Activated T-cell treated with anti-CD3 and anti-CD28 coated beads, Interleukin-2, amount 50 U/mL, for 48 hours (primary cell): Measurements from ENCODE around the gene SPOUT1.
A peak's percentile ranks its signal among the peaks of the same experiment; 100 is the strongest.
"Not testable (repeated sequence)": the region's sequence is repeated elsewhere in the genome, so short reads cannot be mapped to it uniquely, and the experiment has no call there.

Experiments
- DNase-seq, 2 experiments: peaks; one replicate each; pipeline ENCODE4 v3.0.0-alpha.2; 2020

SPOUT1 gene

GRCh38 chr9:128808543-128808942 lies 21.1 kb downstream of the SPOUT1 start:
- no peak for DNase-seq

DNA sequence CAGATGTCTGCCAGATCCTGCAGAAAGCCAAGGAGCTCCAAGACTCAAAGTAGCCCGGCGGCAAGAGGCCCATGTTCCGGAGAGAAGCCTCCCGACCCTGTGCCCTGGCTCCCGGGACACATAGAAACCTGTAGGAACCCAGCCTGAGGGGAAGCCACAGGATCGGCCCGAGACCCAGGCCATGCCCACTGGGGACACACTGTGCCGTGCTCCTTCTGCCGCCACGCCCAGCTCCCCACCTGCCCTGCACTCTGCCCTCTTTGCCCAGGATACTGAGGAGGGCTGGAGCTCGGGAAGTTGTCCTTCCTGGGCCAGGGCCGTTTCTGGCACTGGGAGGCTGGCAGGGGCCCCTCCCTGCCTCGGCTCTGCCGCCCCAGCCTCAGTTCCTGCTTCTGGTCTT lies 21.8 kb downstream of the SPOUT1 start:
- no peak for DNase-seq

DNA sequence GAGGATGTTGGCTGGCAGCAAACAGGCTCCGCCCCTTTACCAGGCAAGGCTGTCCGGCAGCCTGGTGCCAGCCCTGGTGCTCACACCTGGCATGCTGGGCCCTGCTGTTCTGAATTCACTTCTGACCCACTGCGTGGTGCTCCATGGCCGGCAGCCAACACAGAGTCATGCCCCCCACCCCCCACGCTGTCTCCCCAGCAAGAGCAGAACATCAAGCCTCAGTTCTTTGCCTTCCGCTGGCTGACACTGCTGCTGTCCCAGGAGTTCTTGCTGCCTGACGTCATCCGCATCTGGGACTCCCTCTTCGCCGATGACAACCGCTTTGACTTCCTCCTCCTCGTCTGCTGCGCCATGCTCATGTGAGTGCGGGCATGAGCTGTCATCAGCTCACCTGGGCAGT lies 23.9 kb downstream of the SPOUT1 start:
- no peak for DNase-seq

- DNase-seq = no peak
These were observed 27.1 kb downstream of the SPOUT1 start for GRCh38 chr9:128802482-128802881.

DNA sequence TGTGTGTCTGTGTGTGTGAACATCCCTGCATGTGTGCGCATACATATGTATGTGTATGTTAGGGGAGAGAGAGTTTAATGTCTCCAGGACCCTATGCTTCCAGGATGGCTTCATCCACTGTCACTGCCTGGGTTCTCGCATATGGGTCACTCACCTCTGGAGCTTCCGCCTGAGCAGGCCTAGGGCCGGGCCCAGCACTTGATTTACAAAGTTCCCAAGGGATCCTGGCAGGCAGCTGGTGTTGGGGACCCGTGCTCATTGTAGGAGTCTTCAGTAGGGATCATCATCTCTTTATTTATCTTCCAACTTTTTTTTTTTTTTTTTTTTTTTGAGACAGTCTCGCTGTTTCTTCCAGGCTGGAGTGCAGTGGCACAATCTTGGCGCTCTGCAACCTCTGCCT lies 29.5 kb downstream of the SPOUT1 start:
- no peak for DNase-seq

GRCh38 chr9:128798896-128799295 lies 30.7 kb downstream of the SPOUT1 start:
- DNase-seq = no peak

- DNase-seq = not testable (repeated sequence)
These were observed 34.6 kb downstream of the SPOUT1 start for GRCh38 chr9:128794961-128795360.

GRCh38 chr9:128792978-128793686 lies 36.5 kb downstream of the SPOUT1 start:
- no peak for DNase-seq

- no peak for DNase-seq
These were observed 37.5 kb downstream of the SPOUT1 start for GRCh38 chr9:128792134-128792533.

DNA sequence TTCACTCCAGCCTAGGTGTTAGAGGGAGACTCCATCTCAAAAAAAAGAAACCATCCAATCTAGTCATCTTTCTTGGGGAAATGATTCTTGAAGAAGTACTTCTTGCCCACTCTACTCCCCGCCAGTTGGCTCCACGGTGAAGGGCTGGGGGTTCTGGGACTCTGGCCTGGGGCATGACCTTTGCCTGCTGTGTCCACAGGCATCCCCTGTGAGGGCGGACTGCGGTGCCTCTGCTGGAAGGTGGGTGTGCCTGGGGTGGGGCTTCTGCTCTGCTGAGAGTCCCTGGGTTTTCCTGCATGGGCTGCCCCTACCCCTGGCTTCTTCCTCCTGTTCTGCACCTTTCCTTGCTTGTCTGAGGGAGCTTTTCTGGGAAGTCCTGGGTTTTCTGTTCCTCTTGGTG lies 39.1 kb downstream of the SPOUT1 start:
- no peak for DNase-seq

DNA sequence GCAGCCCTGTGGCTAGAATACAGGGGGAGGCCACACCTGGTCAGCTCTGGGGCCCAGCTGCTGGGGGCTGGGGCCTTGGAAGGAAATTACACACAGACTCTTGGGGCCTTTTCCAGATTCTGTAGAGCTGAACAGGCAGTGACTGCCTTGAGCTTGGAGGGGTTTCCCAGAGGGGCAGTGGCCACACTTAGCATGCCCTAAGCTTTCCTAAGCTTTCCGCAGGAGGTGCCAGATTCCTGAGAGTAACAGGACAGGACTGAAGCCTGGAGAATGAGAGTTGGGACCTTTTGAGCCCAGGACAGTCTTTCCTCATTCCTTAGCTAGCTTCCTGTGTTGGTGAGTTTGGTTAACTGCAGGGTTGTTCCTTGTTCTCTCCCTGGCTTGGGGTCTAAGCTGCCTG lies 41.1 kb downstream of the SPOUT1 start:
- no peak for DNase-seq

GRCh38 chr9:128787659-128788058 lies 41.9 kb downstream of the SPOUT1 start:
- peak in 1 of 2 experiments; percentile 31 for DNase-seq

DNA sequence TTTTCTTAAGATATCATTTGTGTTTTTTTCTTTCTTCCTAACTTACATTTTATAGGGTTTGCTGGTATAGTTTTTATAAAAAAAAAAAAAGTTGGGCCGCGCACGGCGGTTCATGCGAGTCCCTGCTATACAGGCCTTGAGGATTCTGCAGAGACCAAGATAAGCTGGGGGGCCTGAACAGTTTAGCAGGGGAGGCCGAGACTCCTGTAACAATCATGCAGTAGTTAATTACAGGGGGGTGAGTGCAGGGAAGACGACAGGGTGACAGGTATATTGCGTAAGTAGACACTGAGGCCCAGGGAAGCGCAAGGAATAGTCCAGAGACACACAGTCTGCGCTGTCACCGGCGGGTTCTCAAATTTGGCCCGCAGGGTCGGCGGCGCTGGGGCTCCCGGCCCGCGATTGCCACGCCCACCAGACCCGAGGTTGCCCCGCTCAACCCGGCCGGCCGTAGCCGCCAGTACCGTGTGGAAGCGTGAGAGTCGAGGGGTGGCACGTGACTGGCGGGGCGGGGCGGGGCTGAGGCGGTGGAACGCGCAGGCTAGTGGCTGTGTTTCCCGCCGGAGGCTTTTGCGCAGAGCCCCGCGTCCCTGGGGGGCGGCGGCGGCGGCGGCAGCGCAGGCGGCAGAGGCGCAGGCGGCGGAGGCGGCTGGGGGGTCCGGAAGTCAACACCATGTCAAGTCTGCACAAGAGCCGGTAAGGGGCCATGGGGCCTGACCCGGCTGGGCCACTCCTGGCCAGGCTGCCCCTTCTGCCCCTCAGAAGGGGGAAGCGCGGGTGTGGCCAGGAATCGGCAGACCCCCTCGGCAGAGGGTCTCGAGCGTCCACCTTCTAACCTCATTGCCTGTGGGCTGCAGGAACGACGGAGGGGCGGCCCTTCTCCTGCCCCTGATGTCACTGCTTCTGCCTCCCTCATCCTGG lies 42.7 kb downstream of the SPOUT1 start, which contains the start of gene TBC1D13:
TSS of gene TBC1D13 (plus strand) at position 573 of the 921 bp plus-strand sequence. CDS start at position 674, 101 bp downstream.
- DNase-seq = peak; percentile 92 to 94

- no peak for DNase-seq
These were observed 44.2 kb downstream of the SPOUT1 start for GRCh38 chr9:128785427-128785826.

- DNase-seq = no peak
These were observed 46.9 kb downstream of the SPOUT1 start for GRCh38 chr9:128782669-128783068.

- no peak for DNase-seq
These were observed 48.2 kb downstream of the SPOUT1 start for GRCh38 chr9:128781187-128782070.

DNA sequence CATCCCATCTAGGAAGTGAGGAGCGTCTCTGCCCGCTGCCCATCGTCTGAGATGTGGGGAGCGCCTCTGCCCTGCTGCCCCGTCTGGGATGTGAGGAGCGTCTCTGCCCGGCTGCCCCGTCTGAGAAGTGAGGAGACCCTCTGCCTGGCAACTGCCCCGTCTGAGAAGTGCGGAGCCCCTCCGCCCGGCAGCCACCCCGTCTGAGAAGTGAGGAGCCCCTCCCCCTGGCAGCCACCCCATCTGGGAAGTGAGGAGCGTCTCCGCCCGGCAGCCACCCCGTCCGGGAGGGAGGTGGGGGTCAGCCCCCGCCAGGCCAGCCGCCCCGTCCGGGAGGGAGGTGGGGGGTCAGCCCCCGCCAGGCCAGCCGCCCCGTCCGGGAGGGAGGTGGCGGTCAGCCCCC lies 49.5 kb downstream of the SPOUT1 start:
- not testable (repeated sequence) for DNase-seq

DNA sequence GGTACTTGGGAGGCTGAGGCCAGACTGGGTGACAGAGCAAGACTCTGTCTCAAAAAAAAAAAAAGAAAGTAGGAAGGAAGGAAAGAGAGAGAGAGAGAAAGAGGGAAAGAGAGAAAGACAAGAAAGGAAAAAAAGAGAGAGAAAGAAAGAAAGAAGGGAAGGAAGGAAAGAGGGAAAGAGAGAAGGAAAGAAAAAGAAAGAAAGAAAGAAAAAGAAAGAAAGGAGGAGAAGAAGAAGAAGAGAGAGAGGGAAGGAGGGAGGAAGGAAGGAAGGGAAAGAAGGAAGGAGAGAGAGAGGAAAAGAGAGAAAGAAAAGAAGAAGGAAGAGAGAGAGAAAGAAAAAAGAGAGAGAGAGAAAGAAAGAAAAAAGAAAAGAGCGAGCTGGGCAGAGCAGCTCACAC lies 54.8 kb downstream of the SPOUT1 start:
- no peak for DNase-seq

- DNase-seq = no peak
These were observed 56.5 kb downstream of the SPOUT1 start for GRCh38 chr9:128773049-128773448.

GRCh38 chr9:128771745-128772519 lies 57.7 kb downstream of the SPOUT1 start, which contains the start of gene ZER1:
Gene ZER1 (minus strand): TSS chr9:128771927. CDS start chr9:128755565, 16,362 bp downstream.
- peak; percentile 95 to 96 for DNase-seq

DNA sequence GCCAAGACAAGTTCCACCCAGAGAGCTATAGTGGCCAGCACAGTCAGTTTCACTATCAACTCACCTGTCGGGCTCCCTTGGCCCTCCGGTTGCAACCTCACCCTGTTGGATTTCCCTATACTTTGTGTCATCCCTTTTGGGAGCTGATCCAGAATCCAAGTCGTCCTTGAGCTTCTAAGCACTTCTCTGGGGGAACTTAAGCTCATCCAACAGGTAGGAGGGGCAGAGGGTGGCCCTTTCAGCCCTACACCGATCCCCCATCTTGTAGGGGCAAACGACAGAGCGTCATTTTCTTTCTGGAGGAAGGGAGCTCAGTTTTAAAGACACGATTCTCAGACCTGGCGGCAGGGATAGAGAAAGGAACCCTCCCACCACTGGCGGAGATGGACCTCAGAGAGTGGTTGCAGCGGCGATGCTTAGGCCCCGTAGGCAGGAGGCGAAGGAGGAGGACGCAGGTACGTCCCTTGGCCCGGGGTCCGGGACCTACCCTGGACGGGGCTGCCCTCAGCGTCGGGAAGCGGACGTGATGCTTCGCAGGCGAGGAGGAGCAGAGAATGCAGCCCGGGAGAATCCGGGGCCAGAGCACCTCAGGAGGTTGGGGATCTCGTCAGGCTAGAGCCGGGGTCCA lies 58.4 kb downstream of the SPOUT1 start:
- no peak for DNase-seq
